Prostate gland (tissue), 2 donors: Measurements from ENCODE around the gene OST4. TPM values are rescaled to one million over a fixed set of nuclear protein-coding genes. Genes with fewer than 3 reads are reported as not detected.

Source experiments
- DNase-seq: peaks from one replicate; pipeline ENCODE4 v3.0.0-alpha.2; 2019; ENCODE audit warnings: low spot score
- H3K27ac ChIP-seq, 2 donors: fragments of 200-600 bp; sonication (generic); 2 replicates each; pipeline ENCODE4 v1.5.1; 2017 to 2019
- H3K27me3 ChIP-seq: fragments of 200-600 bp; sonication (generic); replicated peaks from 2 replicates; pipeline ENCODE4 v1.5.1; 2019; ENCODE audit not compliant: insufficient read depth
- H3K36me3 ChIP-seq, 2 donors: fragments of 200-600 bp; sonication (generic); 1 replicate in 1 of 2; 2 replicates in 1 of 2; pipeline versions ENCODE4 v1.5.1 to v1.8.1; 2017 to 2019
- H3K4me1 ChIP-seq: fragments of 200-600 bp; sonication (generic); replicated peaks from 2 replicates; pipeline ENCODE4 v1.5.1; 2019
- H3K4me3 ChIP-seq, 2 donors: fragments of 200-600 bp; sonication (generic); 2 replicates each; pipeline ENCODE4 v1.5.1; 2017 to 2019
- H3K9me3 ChIP-seq: fragments of 200-600 bp; sonication (generic); 2 replicates; pipeline ENCODE4 v1.5.1; 2017
- CTCF ChIP-seq, 4 experiments: fragments of 200-600 bp in 2 of 4; fragments of 450-650 bp in 2 of 4; sonication (generic) in 2 of 4; IDR thresholded peaks; 1 replicate in 3 of 4; 2 replicates in 1 of 4; pipeline ENCODE4 v1.5.1; 2016 to 2019; ENCODE audit warnings: antibody characterized with exemption in 4 of 4, mild to moderate bottlenecking in 2 of 4, moderate library complexity in 2 of 4
- POLR2A ChIP-seq: fragments of 450-650 bp; IDR thresholded peaks from one replicate; pipeline ENCODE4 v1.6.1; 2016; ENCODE audit warnings: antibody characterized with exemption, mild to moderate bottlenecking
- POLR2AphosphoS5 ChIP-seq: sonication (generic); formaldehyde crosslinking; IDR thresholded peaks from one replicate; pipeline ENCODE4 v1.6.1; 2017; ENCODE audit warnings: antibody characterized with exemption
- WGBS: methylation state at CpG from one replicate; pipeline ENCODE4 v1.1.5; 2018; 5-methylcytosine and 5-hydroxymethylcytosine counted together
- intact Hi-C: fragments of 100-400 bp; cut with DNase I; formaldehyde crosslinking; loops from one replicate; pipeline ENCODE4 v1.14.2; 2022
- total RNA-seq, 2 donors: library from RNA; depleted of rRNA; stranded (reverse); fragments of >200 nt; gene quantifications; one replicate each; pipeline ENCODE4 v1.1.0, GENCODE V29; 2016

The OST4 gene
- total RNA-seq, 2 donors from 2014 or later, result 246 to 317 TPM

- H3K4me1 ChIP-seq, result no peaks in the 10 kb centered on the region
- DNase-seq, result no peak
- peak overlapping the region; percentile 96 for H3K4me3 ChIP-seq
- intact Hi-C loops, result loop anchor here (5.0 kb wide), 1 partner anchor 49 kb away; no protein-coding TSS in a partner anchor
- peaks cover 19% of the 10 kb centered on the region in 2 donors for H3K36me3 ChIP-seq
- H3K27me3 ChIP-seq, result no peaks in the 10 kb centered on the region
- H3K9me3 ChIP-seq, result no peaks in the 10 kb centered on the region
- H3K27ac ChIP-seq, result peak overlapping the region; percentile 79 to 84
- TF ChIP-seq POLR2A, result no peak
- TF ChIP-seq CTCF (IDR thresholded peaks at IDR 0.05), result no peak
- TF ChIP-seq POLR2AphosphoS5, result no peak
- WGBS, result 10% methylated on average over 8 of the region's 11 CpGs
Observed at GRCh38 chr2:27033253-27033852, 38.1 kb downstream of the OST4 start.

- no peaks in the 10 kb centered on the region for H3K27me3 ChIP-seq
- peak; percentile 86 for DNase-seq
- H3K4me1 ChIP-seq, result no peaks in the 10 kb centered on the region
- H3K36me3 ChIP-seq, result peaks cover 12% of the 10 kb centered on the region in 2 donors
- H3K27ac ChIP-seq, result peak within 1 kb of the TSS; percentile 79 to 84
- 1% methylated on average over 64 of the region's 76 CpGs for WGBS
- intact Hi-C loops, result loop anchor here (5.0 kb wide), 1 partner anchor 50 kb away; no protein-coding TSS in a partner anchor
- H3K9me3 ChIP-seq, result no peaks in the 10 kb centered on the region
- H3K4me3 ChIP-seq, result peak within 1 kb of the TSS; percentile 96
- TF ChIP-seq POLR2AphosphoS5 (peak; percentile 82), POLR2A (peak; percentile 75), CTCF (IDR thresholded peaks at IDR 0.05) (peak in 2 of 4 experiments; percentile 6 to 28)
Observed at GRCh38 chr2:27032495-27033252, 38.8 kb downstream of the OST4 start, which contains the start of gene TMEM214. TMEM214 (plus strand) TSS chr2:27032965; CDS start chr2:27033016, 51 bp downstream.

GRCh38 chr2:27029051-27029450, 42.4 kb downstream of the OST4 start:
- intact Hi-C loops, result no loop called here
- DNase-seq, result no peak
- 95% methylated on average over 2 of the region's 2 CpGs for WGBS
- no peaks in the 10 kb centered on the region for H3K9me3 ChIP-seq
- no peak overlapping the region for H3K4me3 ChIP-seq
- TF ChIP-seq POLR2A (no peak), CTCF (IDR thresholded peaks at IDR 0.05) (no peak), POLR2AphosphoS5 (no peak)
- H3K27me3 ChIP-seq, result no peaks in the 10 kb centered on the region
- H3K36me3 ChIP-seq, result no peaks in the 10 kb centered on the region
- H3K27ac ChIP-seq, result no peak overlapping the region
- no peaks in the 10 kb centered on the region for H3K4me1 ChIP-seq

GRCh38 chr2:27027211-27027651, 44.2 kb downstream of the OST4 start:
- no peak for DNase-seq
- Histone ChIP-seq H3K9me3 (no peaks in the 10 kb centered on the region), H3K36me3 (peaks cover 0 to 8% of the 10 kb centered on the region in 2 donors), H3K4me3 (no peak overlapping the region), H3K27ac (no peak overlapping the region), H3K27me3 (no peaks in the 10 kb centered on the region), H3K4me1 (no peaks in the 10 kb centered on the region)
- intact Hi-C loops, result no loop called here
- TF ChIP-seq POLR2A, result no peak
- no peak for TF ChIP-seq POLR2AphosphoS5
- TF ChIP-seq CTCF (IDR thresholded peaks at IDR 0.05), result no peak
- WGBS, result 89% methylated on average over 10 of the region's 10 CpGs
